HUES6 (cell line): ENCODE results near the gene PVRIG.
"Not testable (repeated sequence)": the region's sequence is repeated elsewhere in the genome, so short reads cannot be mapped to it uniquely, and the experiment has no call there.

ENCODE experiments used
- H3K27ac ChIP-seq: 2 replicates; pipeline ENCODE4 v1.7.0; 2013; ENCODE audit warnings: low read depth, mild to moderate bottlenecking, low read length, inconsistent platforms
- H3K27me3 ChIP-seq: 2 replicates; pipeline ENCODE4 v1.6.1; 2013; ENCODE audit warnings: low read length; ENCODE audit not compliant: control insufficient read depth, insufficient read depth
- H3K36me3 ChIP-seq: 2 replicates; pipeline ENCODE4 v1.6.1; 2013; ENCODE audit warnings: low read length; ENCODE audit not compliant: control insufficient read depth, insufficient read depth
- H3K4me1 ChIP-seq: 2 replicates; pipeline ENCODE4 v1.6.1; 2013; ENCODE audit warnings: low read length; ENCODE audit not compliant: control insufficient read depth, insufficient read depth
- H3K4me3 ChIP-seq: 2 replicates; pipeline ENCODE4 v1.5.1; 2013; ENCODE audit warnings: low read depth, low read length
- H3K9ac ChIP-seq: one replicate; pipeline ENCODE4 v1.6.1; 2013; ENCODE audit warnings: mild to moderate bottlenecking, low read length
- H3K9me3 ChIP-seq: 2 replicates; pipeline ENCODE4 v1.6.1; 2013; ENCODE audit warnings: low read depth, low read length; ENCODE audit not compliant: control insufficient read depth, insufficient read depth

The PVRIG gene

DNA sequence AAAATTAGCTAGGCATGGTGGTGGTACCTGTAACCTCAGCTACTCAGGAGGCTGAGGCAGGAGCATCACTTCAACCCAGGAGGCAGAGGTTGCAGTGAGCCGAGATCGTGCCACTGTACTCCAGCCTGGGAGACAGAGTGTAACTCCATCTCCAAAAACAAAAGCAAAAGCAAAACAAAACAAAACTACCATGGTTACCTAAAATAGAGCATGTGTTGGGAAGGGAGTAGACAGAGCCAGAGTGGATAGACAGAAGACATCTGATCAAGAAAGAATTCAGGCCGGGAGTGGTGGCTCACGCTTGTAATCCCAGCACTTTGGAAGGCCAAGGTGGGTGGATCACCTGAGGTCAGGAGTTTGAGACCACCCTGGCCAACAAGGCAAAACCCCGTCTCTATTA, 46.1 kb downstream of the PVRIG start:
- H3K4me1 ChIP-seq, result peaks cover 28% of the 10 kb centered on the region

DNA sequence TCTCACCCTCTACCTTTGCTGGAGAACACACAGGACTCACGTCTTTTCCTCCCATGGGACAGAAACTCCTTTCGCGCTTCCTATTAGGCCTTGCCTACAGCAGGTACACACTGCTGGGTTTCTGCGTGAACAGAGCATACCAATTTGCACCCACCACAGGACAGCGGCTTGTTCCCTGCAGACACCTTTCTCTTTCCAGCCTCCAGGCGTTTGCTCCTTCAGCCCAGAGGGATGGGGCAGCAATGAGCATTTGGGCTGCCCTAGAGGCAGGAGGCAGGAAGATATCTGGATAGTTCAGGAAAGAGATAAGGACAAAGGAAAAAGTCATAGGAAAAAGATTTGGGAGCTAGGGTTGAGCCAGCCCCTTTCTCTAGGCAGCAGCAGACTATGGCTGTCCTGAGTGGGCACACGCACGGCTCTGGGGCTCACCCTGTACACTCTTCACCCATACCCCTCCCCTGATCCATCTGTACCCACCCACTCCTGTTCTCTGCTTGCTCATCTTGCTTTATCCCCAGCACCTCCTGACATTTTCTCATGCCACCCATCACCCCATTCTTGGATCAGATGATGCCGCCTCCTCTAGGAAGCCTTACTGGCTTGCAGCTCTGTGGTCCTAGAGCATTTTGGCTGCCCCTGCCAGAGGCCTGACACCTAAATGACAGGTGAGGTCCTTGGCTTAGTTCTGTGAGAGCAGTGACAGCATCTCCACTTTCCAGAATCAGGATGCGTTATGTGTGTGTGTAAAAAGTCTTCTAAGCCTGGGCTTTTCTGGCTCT, 47.0 kb downstream of the PVRIG start:
- Histone ChIP-seq H3K27me3 (no peaks in the 10 kb centered on the region), H3K36me3 (no peaks in the 10 kb centered on the region), H3K9me3 (no peaks in the 10 kb centered on the region), H3K9ac (no peak overlapping the region), H3K4me3 (no peak overlapping the region), H3K4me1 (peaks cover 28% of the 10 kb centered on the region), H3K27ac (no peak overlapping the region)

More for the DNA sequence above, 46.1 kb downstream of the PVRIG start:
- H3K4me3 ChIP-seq, H3K27me3 ChIP-seq, H3K36me3 ChIP-seq, H3K9me3 ChIP-seq, H3K27ac ChIP-seq, H3K9ac ChIP-seq: not testable (repeated sequence)

DNA sequence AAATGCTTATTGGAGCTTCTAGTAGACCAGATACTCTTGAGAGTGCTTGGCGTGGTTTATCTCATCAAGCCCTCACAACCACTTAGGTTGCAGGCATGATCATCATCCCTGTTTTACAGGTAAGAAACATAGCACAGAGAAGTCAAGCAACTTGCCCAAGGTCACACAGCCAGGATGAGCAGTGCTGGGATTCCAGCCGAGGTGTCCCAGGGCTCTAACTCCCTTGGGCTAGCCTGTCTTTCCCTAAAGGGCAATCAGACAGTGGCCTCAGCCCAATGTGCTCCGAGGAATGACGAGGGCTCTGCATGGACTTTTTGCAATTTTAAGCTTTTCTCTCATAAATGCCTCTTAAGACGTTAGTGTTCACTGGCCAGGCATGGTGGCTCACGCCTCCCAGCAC, 47.9 kb downstream of the PVRIG start:
- Histone ChIP-seq H3K27ac (no peak overlapping the region), H3K4me3 (no peak overlapping the region), H3K27me3 (no peaks in the 10 kb centered on the region), H3K9ac (no peak overlapping the region), H3K36me3 (no peaks in the 10 kb centered on the region), H3K4me1 (peaks cover 29% of the 10 kb centered on the region), H3K9me3 (no peaks in the 10 kb centered on the region)

DNA sequence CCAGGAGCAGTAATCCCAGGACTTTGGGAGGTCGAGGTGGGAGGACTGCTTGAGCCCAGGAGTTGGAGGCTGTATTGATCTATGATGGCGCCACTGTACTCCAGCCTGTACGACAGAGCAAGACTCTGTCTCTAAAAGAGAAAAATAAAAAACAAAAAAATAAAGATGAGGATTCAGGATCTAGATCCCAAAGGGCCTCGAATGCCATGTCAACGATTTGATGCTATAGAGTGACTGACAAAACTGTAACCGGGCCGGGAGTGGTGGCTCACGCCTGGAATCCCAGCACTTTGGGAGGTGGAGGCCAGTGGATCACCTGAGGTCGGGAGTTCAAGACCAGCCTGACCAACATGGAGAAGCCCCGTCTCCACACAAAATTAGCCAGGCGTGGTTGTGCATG, 49.1 kb downstream of the PVRIG start:
- peaks cover 31% of the 10 kb centered on the region for H3K4me1 ChIP-seq
- H3K27me3 ChIP-seq, H3K9me3 ChIP-seq, H3K27ac ChIP-seq, H3K36me3 ChIP-seq, H3K4me3 ChIP-seq: not testable (repeated sequence)
- peak overlapping the region; percentile 62 for H3K9ac ChIP-seq

DNA sequence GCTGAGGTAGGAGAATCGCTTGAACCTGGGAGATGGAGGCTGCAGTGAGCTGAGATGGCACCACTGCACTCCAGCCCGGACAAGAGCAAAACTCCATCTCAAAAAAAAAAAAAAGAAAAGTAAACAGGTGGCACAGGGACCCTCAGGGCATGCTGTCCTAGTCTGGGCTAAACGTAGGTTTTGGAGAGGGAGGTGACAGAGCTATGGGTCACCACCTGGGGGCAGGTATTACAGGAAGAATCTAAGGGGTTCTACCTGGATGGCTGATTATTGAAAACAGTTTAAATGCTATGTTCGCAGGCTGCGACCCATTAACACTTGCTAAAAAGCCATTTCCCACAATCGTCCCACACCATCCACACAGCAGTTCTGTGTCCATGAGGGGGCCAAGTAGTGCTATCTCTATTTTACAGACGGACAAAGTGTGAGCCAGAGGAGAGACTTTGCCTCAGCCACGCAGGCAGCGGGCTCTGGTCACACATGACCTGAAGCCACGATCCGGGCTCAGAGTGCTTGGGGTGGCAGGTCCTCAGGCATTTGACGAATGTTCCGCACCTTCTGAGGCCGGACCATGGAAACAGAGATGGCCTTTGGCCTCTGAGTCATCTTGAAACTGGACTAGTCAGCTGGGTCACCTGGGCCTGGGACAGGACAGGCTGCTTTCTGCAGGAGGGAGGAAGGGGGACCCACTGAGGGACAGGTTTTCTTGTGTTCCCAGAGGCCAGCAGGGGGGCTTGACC, 49.7 kb downstream of the PVRIG start:
- not testable (repeated sequence) for H3K36me3 ChIP-seq, H3K27me3 ChIP-seq, H3K9me3 ChIP-seq
- Histone ChIP-seq H3K4me1 (peaks cover 31% of the 10 kb centered on the region), H3K27ac (peak overlapping the region; percentile 51; the same call in 1 of the 2 replicates), H3K4me3 (peak overlapping the region; percentile 47), H3K9ac (peak overlapping the region; percentile 62)

DNA sequence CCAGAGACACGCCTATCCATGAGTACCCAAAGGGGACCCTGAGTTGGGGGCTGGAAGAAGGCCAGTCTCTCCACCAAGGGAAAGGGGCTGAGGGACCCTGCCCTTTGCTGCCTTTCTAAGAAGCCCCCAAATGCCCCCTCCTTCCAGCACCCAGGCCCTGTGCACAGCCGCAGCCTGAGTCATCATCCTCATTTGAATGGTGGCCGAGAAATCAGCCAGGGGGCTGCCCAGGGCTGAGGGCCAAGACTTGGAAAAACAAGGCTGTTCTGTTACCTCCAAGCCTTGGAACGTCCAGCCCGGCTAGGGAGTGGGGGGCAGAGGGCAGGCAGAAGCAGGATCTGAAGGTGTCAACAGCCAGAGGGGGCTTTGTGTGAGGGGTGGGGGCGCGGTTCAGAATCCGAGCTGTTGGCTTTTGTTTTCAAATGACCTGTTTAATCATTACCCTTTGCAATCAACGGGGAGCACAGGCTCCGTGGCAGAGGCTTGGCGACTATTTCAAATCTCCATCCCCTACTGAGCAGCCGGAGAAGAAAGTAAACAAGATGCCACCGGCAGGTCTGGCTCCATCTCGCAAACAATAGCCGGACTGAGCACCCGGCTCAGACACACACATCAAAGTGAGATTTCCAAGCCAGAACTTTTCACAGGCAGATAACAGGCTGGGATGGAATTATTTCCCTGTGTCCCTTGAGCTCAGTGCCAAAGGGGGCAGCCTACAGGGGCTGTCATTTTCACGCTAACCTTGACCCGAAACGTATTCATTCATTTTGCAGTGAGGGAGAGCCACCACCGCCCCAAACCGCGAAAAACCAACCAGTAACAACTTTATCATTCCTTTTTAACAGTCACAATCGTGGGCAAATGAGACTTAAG, 50.5 kb downstream of the PVRIG start:
- H3K27me3 ChIP-seq, H3K9me3 ChIP-seq, H3K36me3 ChIP-seq: not testable (repeated sequence)
- H3K27ac ChIP-seq, result peak overlapping the region; percentile 51; the same call in 1 of the 2 replicates
- peaks cover 31% of the 10 kb centered on the region for H3K4me1 ChIP-seq
- peak overlapping the region; percentile 70 for H3K9ac ChIP-seq
- peak overlapping the region; percentile 72 for H3K4me3 ChIP-seq
